Activated CD8-positive, alpha-beta memory T cell treated with anti-CD3 and anti-CD28 coated beads, Interleukin-2, amount 50 U/mL, for 24 hours (primary cell): ENCODE results near the gene TFE3.
A peak's percentile ranks its signal among the peaks of the same experiment; 100 is the strongest.

Source experiments
- DNase-seq: peaks from one replicate; pipeline ENCODE4 v3.0.0-alpha.2; 2020; ENCODE audit errors: extremely low read depth

Gene TFE3

DNA sequence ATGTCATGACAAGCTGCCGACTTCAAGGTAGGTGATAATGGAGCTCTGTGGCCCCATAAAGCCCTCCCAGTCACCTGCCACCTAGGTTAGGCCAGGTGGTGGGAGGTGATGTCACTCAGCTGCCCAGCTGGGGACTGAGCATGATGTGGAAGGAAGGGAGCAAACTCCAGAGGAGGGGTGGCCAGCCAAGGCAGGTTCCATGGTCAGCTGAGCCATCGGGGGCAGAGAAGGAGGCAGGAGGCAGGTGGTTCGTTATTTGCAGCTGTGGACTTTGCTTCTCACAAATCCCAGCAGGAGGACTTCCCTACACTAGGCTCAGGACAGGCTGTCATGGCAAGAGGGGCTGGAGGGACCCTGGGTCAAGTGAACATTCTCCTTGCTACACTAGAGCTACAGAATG is 17.8 kb upstream of the TFE3 start:
- DNase-seq: no peak

DNA sequence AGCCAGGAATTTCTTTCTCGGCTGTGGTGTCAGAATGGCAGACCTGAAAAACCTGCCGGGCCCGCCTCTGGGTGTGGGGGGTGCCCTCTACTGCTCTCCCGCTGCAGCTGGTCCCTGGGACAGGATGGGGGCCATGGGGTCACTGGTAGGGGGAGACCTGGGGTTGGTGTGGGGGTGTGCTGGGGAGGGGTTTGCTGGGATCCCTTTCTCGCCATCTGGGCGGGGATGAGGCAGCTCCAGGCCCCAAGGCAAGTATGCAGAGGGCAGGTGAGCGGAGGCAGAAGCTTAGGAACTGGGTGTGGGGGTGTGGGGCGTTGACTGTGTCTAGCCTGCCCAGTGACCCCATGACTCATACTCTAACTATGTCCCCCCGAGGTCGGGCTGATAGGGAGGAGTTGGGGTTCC is 16.5 kb upstream of the TFE3 start:
- DNase-seq: no peak

DNA sequence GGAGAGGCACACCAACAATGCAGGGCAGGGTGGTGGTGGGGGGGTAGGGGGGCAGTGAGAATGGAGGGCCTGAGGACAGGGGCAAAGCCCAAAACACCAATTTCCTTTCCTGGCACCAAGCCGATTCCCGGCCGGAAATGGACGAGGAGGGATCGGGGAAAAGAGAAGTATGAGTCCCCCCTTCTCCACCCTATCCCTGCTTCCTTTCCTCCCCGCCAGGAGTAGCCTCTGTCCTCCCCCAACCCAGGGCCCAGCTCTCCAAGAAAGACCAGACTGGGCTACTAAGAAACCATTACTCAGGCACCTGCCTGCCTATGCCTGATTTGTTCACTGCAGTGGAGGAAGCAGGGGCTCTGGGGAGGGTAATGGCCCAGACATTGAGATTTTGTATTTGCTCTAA is 16.0 kb upstream of the TFE3 start:
- DNase-seq: no peak

DNA sequence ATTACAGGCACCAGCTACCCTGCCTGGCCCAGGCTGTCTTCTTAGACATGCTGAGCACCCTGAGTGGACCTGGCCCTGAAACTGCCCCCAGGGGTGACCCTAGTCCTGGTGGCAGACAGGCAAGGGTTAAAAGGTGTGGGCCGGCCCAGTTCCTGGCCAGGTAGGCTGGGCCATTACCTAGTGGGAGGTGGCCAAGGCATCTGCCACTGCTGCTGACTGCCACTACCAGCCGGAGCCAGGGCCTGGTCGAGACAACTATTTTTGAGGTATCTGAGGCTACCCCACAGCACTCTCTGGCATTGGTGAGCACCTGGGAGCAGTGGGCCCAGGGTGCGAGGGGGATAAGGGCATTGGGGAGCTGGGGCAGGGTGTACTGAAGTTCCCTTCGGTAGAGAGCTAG is 15.6 kb upstream of the TFE3 start, which contains the start of gene CCDC120:
CCDC120 (plus strand) TSS at position 206 of the 400 bp plus-strand sequence. CDS start 3,043 bp downstream, outside the sequence.
- DNase-seq: no peak

DNA sequence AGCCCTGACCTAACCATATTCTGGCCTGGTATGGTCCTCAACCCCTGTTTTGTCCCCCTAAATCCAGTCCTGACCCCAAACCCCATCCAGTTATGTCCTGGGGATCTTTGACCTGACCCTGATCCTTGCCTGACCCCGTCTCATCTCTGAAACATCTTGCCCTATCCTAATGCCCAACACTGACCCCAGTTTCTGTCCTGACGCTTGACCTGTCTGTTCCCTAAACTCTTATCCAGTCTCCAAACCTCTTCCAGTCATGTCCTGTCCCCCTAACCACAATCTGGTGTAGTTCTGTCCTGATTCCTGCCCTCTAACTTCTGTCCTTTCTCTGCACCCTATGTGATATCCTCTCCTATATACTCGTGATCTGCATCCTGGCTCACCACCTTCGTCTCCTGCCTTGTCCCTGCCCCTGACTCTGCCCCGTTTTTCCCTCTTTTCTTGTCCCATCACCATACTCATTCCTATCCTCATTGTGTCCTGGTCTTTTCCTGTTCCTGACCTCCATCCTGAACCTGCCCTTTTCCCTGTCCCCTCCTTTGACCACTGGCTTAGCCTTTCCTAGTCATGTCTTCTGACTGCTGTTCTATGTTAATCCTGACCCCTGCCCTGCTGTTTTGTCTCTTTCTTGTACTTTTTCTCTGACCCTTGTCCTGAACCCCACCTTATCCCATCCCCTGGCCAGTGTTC is 11.1 kb upstream of the TFE3 start:
- DNase-seq: no peak

DNA sequence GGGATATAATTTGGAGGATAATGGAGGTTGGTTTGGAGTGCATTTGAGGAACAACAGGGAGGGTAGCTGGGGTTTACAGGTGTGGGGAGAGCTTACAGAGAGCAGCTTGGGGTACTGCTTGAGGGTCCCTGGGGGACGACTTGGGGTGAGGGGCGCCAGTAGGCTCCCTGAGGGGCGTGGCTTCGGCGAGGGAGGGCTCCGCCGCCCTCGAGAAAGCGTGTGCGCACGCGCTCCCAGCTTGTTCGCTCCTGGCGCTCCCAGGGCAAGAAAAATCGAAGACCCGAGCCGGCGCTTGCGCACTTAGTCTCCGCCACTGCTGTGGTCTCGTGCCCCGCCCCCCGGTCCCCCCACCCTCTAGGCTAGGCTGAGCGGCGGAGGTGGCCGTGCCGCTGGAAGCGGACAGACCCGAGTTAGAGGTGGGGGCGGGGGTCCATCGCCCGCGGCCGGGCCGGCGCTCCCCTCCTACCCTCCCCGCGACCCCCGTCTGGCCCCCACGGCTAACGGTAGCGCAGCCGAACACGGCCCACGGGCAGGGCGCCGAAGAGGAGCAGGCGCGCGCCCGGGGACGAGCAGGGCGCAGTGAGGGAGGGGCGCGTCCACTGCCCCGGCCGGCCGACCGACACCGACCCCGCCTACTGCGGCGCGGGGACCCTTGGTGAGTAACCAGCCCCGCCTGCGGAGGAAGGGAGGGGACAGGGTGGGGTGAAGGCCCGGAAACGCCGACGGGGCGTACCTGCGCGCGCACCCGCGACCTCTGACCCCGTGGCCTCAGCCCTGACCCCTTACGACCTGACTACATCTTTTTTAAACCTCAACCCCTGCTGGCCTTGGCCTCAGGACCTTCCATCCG is 10.3 kb upstream of the TFE3 start:
- DNase-seq: no peak

DNA sequence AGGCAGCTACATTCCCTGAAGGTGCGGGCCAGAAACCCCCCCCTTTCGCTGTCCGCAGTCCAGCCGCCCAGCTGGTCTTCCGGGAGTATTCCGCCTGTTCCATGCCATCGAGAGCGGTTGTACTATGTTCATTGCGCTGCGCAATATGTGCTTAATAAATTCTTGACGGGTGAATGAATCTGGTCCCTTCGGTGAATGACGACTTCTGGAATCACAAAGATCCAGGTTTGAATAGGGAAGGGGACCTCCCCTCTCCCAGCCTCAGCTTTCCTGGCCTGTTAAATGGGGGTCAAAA is 777 bp upstream of the TFE3 start:
- DNase-seq: no peak

DNA sequence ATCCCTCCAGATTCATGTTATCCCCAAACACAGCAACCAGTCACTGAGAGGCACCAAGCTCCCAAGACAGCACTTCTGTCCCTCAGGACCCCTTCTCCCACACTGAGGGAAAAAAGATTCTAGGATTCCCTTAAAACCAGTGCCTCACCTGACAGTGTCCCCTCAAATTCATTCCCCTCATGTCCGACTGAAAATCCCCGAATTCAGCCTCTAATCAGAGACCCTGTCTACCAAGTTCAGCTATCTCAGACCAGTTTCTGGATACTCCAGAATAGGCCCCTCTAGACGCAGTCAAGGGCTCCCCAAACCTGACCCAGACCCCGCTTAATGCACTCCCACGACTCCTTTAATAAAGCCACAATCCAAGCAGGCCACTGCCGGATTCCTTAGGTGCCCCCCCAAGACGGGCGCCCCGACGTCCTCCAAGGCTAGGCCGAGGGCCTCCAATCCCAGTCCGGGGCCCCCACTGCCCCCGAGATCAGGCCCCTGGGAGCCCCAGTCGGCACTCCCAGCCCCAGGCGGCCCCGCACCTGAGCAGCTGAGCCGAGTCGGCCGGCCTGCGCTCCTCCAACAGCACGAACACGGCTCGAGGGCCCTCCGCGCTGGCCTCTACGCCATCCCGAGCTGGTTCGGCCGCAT is 457 bp downstream of the TFE3 start:
- no peak for DNase-seq

DNA sequence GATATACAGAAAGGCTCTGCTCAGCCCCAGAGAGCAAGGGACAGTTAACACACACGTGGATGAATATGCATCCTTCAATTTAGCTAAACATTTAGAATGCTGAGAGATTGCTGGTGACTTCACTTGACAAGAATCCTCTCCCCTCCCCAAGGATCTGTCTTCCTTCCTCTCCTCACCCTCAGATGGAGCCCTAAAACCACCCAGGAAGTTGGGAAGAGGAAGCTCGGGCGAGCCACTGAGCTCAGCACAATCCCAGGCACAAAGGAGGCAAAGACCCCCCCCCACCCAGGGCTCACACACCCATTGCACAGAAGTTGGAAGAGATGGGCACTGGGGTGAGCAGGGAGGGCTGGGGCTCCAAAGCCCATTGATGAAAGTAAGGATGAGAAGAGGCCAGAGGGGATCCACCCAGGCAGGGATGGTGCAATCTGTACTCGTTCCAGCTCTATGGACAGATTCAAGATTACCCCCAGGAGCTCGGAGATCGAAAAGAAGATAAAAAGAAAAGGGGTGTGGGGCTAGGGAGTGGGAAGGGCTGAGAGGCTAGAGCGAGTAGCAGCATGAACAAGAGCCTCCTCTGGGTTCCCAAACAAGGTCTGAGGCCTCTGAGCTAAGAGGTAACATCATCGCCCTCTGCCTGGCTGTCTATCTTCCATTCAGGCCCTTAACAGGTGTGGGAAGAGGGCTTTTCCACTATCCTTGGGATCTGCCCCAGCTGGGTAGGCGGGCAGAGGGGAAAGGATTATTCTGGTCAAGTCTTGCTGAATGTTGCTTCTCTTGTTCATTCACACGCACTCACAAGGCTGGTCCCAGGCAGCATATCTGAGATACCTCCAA is 1.2 kb downstream of the TFE3 start:
- no peak for DNase-seq

DNA sequence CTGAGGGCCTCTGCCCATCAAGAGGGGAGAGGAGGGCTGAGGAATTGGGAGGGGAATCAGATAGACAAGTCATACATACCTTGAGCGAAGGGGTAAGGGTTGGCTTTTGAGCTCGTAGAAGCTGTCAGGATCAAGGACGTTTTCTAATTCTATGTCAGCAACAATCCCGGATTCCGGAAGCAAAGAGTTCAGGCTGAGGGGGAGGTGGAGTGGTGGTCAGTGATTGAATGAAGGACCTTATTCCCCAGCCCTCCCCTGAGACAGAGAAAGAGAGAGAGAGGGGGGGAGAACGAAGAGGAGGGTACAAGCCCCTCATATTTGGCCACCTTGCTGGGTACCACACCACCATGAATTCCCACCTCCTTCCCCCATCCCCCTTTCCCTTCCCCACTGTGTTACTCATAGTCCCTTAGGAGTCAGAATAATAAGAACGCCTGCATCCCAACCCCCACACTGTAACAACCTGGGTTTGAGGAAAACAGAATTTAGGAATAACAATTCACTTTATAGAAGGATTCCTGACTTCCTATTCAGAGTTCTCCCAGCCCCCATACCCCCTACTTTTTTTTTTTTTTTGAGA is 2.7 kb downstream of the TFE3 start:
- no peak for DNase-seq

DNA sequence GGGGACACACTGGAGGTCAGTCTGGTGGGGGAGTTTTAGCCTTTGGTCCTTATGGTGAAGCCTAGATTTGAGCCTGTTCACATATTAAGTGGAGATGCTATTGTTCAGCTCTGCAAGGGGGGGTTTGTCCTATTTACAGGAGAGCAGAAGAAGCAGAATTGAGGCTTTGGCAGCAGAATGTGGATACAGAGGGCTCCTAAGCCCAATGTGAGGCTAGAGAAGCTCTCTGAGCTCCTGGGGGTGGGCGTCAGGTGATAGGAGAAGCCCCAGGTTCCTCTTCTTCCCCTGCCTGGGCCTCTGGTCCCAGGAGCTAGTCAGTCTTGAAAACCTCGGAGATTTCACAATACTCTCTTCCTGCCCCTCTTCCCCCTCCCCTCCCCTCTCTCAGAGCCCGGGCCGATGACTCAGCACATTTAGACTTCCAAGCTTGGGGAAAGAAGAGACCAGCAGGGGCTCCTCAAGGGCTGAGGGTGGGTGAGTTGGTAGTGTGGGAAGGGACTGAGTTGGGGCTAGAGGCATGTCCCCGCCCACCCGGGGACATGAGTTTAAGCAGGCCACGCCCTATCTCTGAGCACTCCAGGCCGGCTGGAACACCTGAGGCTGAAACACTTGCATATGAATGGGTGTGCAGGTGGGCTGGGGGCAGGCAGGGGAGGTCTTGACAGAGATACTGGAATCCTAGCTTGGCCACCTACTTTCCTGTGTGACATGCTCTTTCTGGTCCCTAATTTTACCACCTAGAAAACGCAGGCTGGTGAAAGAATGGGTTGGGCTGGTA is 3.4 kb downstream of the TFE3 start:
- DNase-seq: no peak

DNA sequence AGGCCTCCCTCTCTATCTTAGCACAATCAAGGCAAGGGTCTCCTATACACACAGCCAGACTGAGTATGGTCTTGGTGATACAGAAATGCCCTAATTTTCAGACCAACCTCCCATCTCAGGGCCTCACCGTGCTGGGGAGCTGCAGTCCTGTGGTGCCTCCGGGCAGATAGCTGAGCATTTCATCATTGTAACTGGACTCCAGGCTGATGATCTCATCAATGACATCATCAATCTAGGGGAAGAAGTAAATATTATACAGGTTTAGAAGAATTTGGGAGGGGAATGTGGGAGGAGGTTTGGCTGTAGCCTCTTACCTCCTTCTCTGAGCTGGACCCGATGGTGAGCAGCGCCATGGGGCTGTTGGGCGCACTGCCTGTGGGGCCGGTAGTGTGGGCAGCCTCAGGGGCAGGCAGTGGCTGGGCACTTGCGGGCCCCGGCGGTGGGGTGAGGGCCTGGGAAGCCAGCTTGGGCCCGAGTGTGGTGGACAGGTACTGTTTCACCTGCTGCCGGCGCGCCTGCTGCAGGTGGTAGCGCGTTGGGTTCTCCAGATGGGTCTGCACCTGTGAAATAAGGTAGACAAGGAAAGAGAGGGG is 5.2 kb downstream of the TFE3 start:
- no peak for DNase-seq

DNA sequence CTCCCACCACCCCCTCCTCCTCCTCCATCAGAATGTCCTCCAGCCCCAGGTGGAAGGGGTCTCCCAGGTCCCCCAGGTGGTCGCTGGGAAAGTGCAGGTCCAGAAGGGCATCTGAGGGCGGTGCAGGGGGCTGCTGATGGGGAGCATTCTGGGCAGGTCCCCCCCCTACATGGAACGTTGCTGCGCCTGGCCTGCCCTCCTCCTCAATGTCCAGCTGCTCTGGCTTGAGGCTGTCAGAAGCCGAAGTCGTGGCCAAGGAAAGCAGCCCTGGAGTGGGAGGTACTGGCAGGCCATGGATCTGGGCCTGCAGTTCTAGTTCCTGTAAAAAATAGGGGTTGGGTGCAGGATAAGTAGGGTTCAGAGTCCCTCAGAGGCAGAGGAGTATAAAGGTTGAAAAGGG is 12.9 kb downstream of the TFE3 start:
- no peak for DNase-seq

DNA sequence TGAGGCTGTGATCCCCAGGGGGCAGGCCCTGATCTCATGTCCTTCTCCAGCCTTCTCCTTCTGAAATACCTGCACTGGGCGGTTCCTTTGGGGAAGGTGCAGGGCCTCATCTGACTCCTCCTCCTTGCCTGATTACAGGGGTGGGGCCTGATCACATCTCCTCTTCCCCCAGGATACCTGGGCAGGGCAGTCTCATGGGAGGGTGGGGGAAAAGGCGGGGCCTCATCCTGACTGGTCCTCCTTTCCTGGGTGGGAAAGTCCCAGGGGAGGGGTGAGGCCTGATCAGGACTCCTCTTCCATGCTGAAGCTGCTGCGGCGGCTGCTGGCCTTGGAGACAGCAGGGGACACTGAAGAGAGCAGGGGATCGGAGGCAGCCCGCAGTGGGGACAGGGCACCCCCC is 13.3 kb downstream of the TFE3 start:
- DNase-seq: no peak

DNA sequence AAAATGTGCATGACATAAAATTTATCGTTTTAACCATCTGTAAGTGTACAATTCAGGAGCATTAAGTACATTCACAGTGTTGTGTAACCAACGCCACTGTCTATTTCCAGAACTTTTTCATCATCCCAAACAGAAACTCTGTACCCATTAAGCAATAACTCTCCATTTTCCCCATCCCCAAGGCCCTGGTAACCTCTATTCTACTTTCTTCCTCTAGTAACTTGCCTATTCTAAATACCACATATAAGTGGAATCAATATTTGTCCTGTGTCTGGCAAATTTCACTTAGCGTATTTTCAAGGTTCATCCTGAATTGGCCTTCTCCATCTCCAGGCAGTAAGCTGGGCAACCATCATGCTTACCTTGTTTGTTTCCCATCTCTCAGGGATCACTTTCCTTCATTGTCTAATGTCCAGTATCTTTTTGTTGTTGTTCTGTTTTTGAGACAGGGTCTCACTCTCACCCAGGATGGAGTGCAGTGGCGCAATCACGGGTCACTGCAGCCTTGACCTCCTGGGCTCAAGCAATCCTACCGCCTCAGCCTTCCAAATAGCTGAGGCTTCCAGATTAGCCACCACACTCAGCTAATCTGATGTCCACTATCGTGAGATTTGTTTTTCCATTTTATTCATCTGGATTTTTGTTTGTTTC is 23.4 kb downstream of the TFE3 start:
- DNase-seq: no peak

DNA sequence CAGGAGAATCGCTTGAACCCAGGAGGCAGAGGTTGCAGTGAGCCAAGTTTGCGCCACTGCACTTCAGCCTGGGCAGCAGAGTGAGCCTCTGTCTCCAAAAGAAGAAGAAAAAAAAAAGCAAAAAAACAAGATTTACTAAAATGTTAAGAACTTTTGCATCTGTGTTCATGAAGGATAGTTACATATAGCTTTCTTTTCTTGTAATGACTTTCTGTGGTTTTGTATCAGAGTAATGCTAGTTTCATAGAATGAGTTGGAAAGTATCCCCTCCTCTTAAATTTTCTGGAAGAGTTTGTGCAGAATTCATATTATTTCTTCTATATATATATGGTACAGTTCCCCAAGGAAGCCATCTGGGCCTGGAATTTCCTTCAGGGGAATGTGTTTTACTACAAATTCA is 24.1 kb downstream of the TFE3 start:
- no peak for DNase-seq

DNA sequence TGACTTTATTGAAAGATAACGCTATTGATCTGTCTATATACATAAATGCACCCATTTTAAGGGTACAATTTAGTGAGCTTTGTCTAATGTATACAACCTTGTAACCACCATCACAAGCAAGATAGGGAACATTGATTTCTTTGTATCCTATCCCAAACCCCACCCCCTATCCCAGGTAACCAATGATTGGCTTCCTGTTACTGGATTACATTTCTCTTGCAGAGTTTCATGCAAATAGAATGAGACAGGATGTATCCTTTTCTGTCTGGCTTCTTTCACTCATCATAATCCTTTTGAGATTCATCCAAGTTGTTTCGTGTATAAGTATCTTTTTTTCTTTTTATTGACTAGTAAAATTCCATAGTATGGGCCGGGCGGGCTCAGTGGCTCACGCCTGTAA is 39.5 kb downstream of the TFE3 start:
- no peak for DNase-seq

DNA sequence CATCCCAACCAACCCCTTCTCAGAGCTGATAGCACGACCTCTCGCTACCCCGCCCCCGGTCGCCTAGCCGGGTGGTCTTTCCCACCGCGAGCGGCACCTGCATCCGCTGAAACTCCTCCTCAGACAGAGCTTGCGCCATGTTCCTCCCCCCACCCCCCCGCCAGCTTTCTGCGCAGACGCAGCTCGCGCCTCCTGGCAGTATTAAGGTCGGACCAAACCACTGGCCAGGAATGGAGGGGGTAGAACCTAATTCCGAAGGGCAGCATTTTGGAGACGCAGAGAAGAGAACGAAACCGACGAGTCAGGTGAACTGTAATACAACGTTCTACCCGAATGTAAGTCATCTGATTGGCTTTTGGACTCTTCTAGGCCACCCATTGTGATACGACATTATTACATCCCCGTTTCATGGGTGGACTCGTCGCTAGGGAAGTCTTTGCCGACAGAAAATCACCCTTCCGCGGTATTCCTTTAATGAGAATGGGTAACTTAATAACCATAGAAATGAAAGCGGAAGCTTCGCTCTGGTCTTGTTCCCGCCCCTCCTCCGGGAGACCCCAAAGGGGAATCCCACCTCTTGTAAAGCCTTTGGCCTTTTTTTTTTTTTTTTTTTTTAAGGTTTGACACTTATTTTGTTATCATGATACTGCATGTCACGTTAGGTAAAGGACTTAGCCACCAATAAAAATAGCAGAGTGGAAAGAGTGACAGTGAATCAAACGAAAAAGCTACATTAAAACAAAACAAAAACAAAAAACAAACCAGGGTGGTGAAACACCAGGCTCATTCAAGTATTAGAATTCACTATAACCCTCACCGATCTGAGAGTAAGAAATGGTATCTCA is 40.8 kb downstream of the TFE3 start, which contains the start of gene GRIPAP1:
GRIPAP1 (minus strand) TSS at position 174 of the 845 bp plus-strand sequence; CDS start at position 139, 35 bp downstream.
- peak; percentile 42 for DNase-seq

DNA sequence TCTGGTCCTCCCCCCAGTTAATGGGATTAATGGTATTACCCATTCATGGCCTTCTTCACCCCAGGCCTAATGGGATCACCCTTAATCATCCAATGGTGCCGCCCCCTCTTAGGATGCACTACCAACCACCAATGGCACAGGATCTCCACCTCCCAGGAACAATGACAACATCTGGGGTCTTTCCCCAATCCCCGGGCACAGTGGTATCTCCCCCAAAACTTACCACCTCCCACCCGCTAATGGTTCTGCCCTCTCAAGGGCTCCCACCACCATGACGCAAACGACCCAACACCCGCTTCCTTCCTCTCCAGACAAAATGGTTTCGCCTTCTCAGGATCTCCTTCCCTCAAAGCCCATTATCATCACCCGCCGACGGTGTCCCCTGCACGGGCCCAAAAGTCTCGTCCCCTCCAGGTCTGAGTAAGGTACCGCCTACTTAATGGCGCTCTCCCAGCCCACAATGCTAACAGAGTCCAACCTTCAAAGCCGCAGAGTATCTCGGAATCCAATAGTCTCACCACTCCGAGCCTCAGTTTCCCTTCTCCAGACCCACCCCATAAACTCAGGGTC is 41.6 kb downstream of the TFE3 start:
- DNase-seq: peak; percentile 14
